WTC11 (cell line): ENCODE results near the gene CLDN9.

ENCODE experiments used
- E2F5 ChIP-seq: sonication (generic); formaldehyde crosslinking; IDR thresholded peaks from 2 replicates; pipeline ENCODE4 v1.8.1; 2022; ENCODE audit warnings: mild to moderate bottlenecking, moderate library complexity, missing genetic modification reagents
- MLX ChIP-seq: sonication (generic); formaldehyde crosslinking; IDR thresholded peaks from 2 replicates; pipeline ENCODE4 v1.8.1; 2023; ENCODE audit warnings: mild to moderate bottlenecking, missing genetic modification reagents, moderate library complexity
- SP1 ChIP-seq: sonication (generic); formaldehyde crosslinking; conservative IDR thresholded peaks from 2 replicates; pipeline ENCODE4 v1.8.1; 2022; ENCODE audit warnings: missing genetic modification reagents
- TF ChIP-seq, protein P1 (sequence below): fragments of 200-600 bp; IDR thresholded peaks from 2 replicates; pipeline ENCODE4 v1.8.0; 2022; ENCODE audit warnings: antibody characterized with exemption
- TF ChIP-seq, protein P2 (sequence below): sonication (generic); formaldehyde crosslinking; conservative IDR thresholded peaks from 2 replicates; pipeline ENCODE4 v1.8.1; 2022; ENCODE audit warnings: mild to moderate bottlenecking, missing genetic modification reagents

GRCh38 chr16:3010510-3010909, 2.2 kb upstream of the CLDN9 start:
- TF ChIP-seq MLX (CRISPR knock-in tag), result no peak
- TF ChIP-seq, protein P1, sequence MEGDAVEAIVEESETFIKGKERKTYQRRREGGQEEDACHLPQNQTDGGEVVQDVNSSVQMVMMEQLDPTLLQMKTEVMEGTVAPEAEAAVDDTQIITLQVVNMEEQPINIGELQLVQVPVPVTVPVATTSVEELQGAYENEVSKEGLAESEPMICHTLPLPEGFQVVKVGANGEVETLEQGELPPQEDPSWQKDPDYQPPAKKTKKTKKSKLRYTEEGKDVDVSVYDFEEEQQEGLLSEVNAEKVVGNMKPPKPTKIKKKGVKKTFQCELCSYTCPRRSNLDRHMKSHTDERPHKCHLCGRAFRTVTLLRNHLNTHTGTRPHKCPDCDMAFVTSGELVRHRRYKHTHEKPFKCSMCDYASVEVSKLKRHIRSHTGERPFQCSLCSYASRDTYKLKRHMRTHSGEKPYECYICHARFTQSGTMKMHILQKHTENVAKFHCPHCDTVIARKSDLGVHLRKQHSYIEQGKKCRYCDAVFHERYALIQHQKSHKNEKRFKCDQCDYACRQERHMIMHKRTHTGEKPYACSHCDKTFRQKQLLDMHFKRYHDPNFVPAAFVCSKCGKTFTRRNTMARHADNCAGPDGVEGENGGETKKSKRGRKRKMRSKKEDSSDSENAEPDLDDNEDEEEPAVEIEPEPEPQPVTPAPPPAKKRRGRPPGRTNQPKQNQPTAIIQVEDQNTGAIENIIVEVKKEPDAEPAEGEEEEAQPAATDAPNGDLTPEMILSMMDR, result no peak
- no peak for TF ChIP-seq E2F5 (CRISPR knock-in tag)
- no peak for TF ChIP-seq SP1 (CRISPR knock-in tag)
- TF ChIP-seq, protein P2, sequence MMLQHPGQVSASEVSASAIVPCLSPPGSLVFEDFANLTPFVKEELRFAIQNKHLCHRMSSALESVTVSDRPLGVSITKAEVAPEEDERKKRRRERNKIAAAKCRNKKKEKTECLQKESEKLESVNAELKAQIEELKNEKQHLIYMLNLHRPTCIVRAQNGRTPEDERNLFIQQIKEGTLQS, result no peak
